ENCODE data around the gene BRSK1. TPM values are rescaled to one million over a fixed set of nuclear protein-coding genes. Genes with fewer than 3 reads are reported as not detected.

The BRSK1 gene
- total and polyA plus RNA-seq, 10 donors = 0.70 to 2.9 (median 1.6) TPM

DNA sequence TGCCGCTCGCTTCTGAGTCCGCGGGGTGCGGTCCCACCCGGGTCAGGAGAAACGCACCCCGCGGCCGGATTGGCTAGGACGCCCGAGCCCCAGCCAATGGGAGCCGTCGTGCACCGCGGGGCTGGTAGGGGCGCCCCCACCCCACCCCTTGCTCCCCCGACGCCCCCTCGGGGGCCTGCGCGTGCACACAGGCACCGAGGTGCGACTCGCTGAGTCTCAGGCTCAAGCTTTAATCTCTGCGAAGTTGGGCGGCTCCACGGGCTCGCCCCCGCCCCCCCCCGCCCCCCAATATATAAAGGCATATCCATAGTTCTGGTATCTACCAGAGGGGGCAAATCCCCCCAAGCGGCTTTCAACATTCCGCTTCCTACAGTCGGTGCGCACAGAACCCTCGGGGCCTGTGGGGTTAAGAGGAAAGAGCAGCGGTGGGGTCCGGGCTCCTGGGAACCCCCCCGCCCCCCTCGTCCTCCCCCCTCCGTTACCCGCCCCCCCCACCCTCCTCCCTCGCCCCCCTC, 71.0 kb downstream of the BRSK1 start, which contains the start of gene COX6B2:
TSS of gene COX6B2 (minus strand) at position 22 of the 515 bp plus-strand sequence. CDS start 198 bp downstream, outside the sequence.
- WGBS, 5 donors = 3 to 7% (median 3%) methylated on average over 18 to 42 of the region's 43 CpGs
- intact Hi-C loops (cut with DNase I; ENCODE audit: low total_unique reads) = no loop called here
- H3K4me1 ChIP-seq = peaks cover 9 to 29% (median 18%) of the 10 kb centered on the region in 6 donors
- no peak for TF ChIP-seq POLR2AphosphoS5 (IDR thresholded peaks at IDR 0.05)
- TF ChIP-seq POLR2A (IDR thresholded peaks at IDR 0.05) = no peak
- TF ChIP-seq, protein P1, sequence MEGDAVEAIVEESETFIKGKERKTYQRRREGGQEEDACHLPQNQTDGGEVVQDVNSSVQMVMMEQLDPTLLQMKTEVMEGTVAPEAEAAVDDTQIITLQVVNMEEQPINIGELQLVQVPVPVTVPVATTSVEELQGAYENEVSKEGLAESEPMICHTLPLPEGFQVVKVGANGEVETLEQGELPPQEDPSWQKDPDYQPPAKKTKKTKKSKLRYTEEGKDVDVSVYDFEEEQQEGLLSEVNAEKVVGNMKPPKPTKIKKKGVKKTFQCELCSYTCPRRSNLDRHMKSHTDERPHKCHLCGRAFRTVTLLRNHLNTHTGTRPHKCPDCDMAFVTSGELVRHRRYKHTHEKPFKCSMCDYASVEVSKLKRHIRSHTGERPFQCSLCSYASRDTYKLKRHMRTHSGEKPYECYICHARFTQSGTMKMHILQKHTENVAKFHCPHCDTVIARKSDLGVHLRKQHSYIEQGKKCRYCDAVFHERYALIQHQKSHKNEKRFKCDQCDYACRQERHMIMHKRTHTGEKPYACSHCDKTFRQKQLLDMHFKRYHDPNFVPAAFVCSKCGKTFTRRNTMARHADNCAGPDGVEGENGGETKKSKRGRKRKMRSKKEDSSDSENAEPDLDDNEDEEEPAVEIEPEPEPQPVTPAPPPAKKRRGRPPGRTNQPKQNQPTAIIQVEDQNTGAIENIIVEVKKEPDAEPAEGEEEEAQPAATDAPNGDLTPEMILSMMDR (IDR thresholded peaks at IDR 0.05 in 8 of 11, conservative IDR thresholded peaks at IDR 0.05 in 3 of 11) = no peak
- peak within 1 kb of the TSS; percentile 25 to 71 (median 44) for H3K4me3 ChIP-seq
- peak within 1 kb of the TSS in 1 of 8 donors; percentile 23 for H3K27ac ChIP-seq
- H3K36me3 ChIP-seq = no peaks in the 10 kb centered on the region
- H3K9me3 ChIP-seq = no peaks in the 10 kb centered on the region
- peaks cover 0 to 90% (median 44%) of the 10 kb centered on the region in 7 donors for H3K27me3 ChIP-seq (replicated peaks in 1 of 7)
- no peak for DNase-seq

DNA sequence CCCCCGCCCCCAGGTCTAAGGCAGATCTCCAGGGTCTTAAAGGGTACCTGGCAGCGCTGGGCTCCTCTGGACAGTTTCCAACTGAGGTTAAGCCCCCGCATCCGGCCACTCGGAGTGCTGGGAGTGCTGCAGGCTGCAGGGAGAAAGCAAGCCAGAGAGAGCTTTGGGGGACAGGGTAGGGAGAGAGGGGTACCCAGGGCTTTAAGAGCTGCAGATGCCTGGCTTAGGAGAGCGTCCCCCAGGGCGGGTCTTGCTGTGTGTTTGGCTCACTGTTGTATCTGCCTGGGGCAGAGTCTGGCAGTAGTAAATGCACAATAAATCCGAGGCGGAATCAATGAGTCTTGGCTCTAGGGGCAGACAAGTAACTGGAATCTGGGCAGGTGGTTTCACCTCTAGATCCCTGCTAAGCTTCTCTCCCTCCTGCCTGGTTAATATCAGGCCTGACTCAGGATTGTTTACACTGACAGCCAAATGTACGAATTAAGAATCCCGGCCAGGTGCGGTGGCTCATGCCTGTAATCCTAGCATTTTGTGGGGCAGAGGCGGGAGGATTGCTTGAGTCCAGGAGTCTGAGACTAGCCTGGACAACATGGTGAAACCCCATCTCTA, 71.5 kb downstream of the BRSK1 start:
- 39 to 43% (median 40%) methylated on average over 11 to 13 of the region's 13 CpGs for WGBS, 5 donors
- Histone ChIP-seq H3K9me3 (no peaks in the 10 kb centered on the region), H3K27me3 (replicated peaks in 1 of 7) (peaks cover 0 to 87% (median 44%) of the 10 kb centered on the region in 7 donors), H3K27ac (no peak overlapping the region), H3K4me3 (no peak overlapping the region), H3K4me1 (peaks cover 9 to 29% (median 18%) of the 10 kb centered on the region in 6 donors), H3K36me3 (no peaks in the 10 kb centered on the region)
- intact Hi-C loops (cut with DNase I; ENCODE audit: low total_unique reads) = no loop called here
- DNase-seq = no peak
- TF ChIP-seq POLR2AphosphoS5 (IDR thresholded peaks at IDR 0.05) (no peak), POLR2A (IDR thresholded peaks at IDR 0.05) (no peak)
- TF ChIP-seq, protein P1 (IDR thresholded peaks at IDR 0.05 in 8 of 11, conservative IDR thresholded peaks at IDR 0.05 in 3 of 11) = no peak

DNA sequence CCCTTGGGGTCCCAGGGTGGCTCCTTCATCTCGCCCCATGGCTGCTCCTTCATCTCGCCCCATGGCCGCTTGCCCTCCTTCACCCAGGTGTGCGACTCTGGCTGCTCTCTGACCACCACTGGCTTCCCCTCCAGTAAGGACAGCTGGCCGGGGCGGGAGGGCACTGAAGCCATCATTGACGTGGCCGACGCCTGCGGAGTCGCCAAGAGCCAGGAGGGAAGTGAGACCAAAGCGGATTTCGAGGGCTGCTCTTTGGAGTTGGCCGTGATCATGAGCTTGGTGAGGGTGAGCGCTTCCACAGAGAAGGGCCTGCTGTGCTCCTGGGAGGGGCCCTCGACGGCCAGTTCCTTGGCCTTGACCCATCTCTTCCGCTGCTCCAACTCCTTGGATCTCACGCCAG, 74.7 kb downstream of the BRSK1 start:
- Histone ChIP-seq H3K9me3 (no peaks in the 10 kb centered on the region), H3K4me3 (no peak overlapping the region), H3K4me1 (peaks cover 6 to 20% (median 13%) of the 10 kb centered on the region in 6 donors), H3K27ac (no peak overlapping the region), H3K27me3 (replicated peaks in 1 of 7) (peaks cover 0 to 68% (median 21%) of the 10 kb centered on the region in 7 donors), H3K36me3 (no peaks in the 10 kb centered on the region)
- DNase-seq = no peak
- 78 to 90% (median 83%) methylated on average over 8 to 19 of the region's 19 CpGs for WGBS, 5 donors
- TF ChIP-seq POLR2AphosphoS5 (IDR thresholded peaks at IDR 0.05) (no peak), POLR2A (IDR thresholded peaks at IDR 0.05) (no peak)
- TF ChIP-seq, protein P1 (IDR thresholded peaks at IDR 0.05 in 8 of 11, conservative IDR thresholded peaks at IDR 0.05 in 3 of 11) = no peak
- intact Hi-C loops (cut with DNase I; ENCODE audit: low total_unique reads) = no loop called here
